ENCODE data around the gene GTF3C2. TPM values are rescaled to one million over a fixed set of nuclear protein-coding genes. Genes with fewer than 3 reads are reported as not detected.

GTF3C2 gene
- total RNA-seq, 2 experiments from 2014 or later, result 57.6 to 63.6 TPM

DNA sequence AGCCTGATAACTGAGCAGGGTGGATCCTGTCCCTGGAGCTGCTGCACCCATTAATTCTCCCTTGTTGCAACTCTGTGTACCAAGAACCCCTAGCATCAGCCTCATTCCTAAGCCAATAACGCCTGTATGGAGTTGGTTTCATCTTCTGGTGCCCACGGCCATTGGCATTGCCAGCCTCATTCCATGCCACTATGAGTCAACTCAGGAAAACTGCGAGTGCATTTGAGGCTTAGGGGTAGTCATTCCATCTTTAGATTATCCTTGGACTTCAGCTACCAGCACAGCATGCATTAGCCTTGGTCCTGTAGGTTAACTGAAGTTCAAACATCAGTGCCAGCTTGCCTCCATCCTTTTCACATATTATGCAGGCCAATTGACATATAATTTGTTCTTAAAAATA, 75.7 kb downstream of the GTF3C2 start:
- ChIA-PET POLR2A (interaction anchor here (0.8 to 2.2 kb wide), 2 partner anchors 12 to 31 kb away, joined by 3 to 6 read pairs; no protein-coding TSS in a partner anchor), CTCF (interaction anchor here (1.6 to 7.4 kb wide), 20 partner anchors 10 to 321 kb away, joined by 5 to 122 read pairs (median 15); partner anchors contain the start of genes ABHD1 and MPV17)
- peaks cover 8% of the 10 kb centered on the region for H3K27me3 Mint-ChIP-seq
- H3K4me1 Mint-ChIP-seq (ENCODE audit: low read depth), result peaks cover 6% of the 10 kb centered on the region
- ATAC-seq, result no peak
- H3K36me3 Mint-ChIP-seq (ENCODE audit: low read depth), result no peaks in the 10 kb centered on the region
- no peak overlapping the region for H3K27ac Mint-ChIP-seq
- DNase-seq, result no peak
- no peak overlapping the region for H3K4me3 Mint-ChIP-seq
- TF ChIP-seq, protein P1, sequence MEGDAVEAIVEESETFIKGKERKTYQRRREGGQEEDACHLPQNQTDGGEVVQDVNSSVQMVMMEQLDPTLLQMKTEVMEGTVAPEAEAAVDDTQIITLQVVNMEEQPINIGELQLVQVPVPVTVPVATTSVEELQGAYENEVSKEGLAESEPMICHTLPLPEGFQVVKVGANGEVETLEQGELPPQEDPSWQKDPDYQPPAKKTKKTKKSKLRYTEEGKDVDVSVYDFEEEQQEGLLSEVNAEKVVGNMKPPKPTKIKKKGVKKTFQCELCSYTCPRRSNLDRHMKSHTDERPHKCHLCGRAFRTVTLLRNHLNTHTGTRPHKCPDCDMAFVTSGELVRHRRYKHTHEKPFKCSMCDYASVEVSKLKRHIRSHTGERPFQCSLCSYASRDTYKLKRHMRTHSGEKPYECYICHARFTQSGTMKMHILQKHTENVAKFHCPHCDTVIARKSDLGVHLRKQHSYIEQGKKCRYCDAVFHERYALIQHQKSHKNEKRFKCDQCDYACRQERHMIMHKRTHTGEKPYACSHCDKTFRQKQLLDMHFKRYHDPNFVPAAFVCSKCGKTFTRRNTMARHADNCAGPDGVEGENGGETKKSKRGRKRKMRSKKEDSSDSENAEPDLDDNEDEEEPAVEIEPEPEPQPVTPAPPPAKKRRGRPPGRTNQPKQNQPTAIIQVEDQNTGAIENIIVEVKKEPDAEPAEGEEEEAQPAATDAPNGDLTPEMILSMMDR (IDR thresholded peaks at IDR 0.05), result no peak
- no peaks in the 10 kb centered on the region for H3K9me3 Mint-ChIP-seq
- intact Hi-C loops (cut with micrococcal nuclease), result loop anchor here (2.0 to 5.0 kb wide), 3 partner anchors 32 to 319 kb away; no protein-coding TSS in a partner anchor

DNA sequence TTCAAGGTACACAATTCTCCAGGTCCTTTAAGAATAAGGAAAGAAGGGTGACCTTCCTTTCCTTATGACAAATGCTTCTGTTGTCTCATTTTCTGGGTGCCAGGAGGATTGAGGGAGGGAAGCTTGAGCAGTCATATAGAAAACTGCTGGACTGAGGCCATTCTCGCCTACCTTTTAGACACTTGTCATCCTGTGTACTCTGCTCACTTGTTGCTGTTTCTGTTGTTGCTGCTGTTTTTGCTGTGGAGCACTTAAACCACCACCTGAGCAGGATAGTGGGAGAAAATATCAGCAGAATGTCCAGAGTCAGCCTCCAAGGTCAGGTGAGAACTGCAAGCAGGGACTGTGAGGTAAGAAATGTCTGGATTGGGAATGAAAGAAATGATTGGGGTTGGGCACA, 78.6 kb downstream of the GTF3C2 start:
- TF ChIP-seq, protein P1 (IDR thresholded peaks at IDR 0.05), result no peak
- no peak for ATAC-seq
- ChIA-PET CTCF (interaction anchor here (6.0 to 7.4 kb wide), 3 partner anchors 12 to 27 kb away, joined by 76 to 122 read pairs (median 100); no protein-coding TSS in a partner anchor), POLR2A (no interaction called here)
- no peak for DNase-seq
- H3K27me3 Mint-ChIP-seq, result peaks cover 8% of the 10 kb centered on the region
- peaks cover 6% of the 10 kb centered on the region for H3K4me1 Mint-ChIP-seq (ENCODE audit: low read depth)
- H3K9me3 Mint-ChIP-seq, result no peaks in the 10 kb centered on the region
- H3K4me3 Mint-ChIP-seq, result no peak overlapping the region
- H3K27ac Mint-ChIP-seq, result no peak overlapping the region
- no peaks in the 10 kb centered on the region for H3K36me3 Mint-ChIP-seq (ENCODE audit: low read depth)
- intact Hi-C loops (cut with micrococcal nuclease), result no loop called here

Other genes with a start within 250 kb of the GTF3C2 start
- 1 to 10 TPM; 3.7 to 4.3 TPM for gene CGREF1, start 237.6 kb downstream of the GTF3C2 start, total RNA-seq
- under 1 TPM; 0.36 to 0.50 TPM for gene ABHD1, start 232.9 kb downstream of the GTF3C2 start, total RNA-seq
- 10 to 100 TPM; 60.5 to 63.2 TPM for gene PREB, start 222.1 kb downstream of the GTF3C2 start, total RNA-seq
- not detected for gene PRR30, start 217.4 kb downstream of the GTF3C2 start, total RNA-seq
- not detected for gene TCF23, start 207.8 kb downstream of the GTF3C2 start, total RNA-seq
- 10 to 100 TPM; 62.6 to 65.2 TPM for gene ATRAID, start 144.7 kb downstream of the GTF3C2 start, total RNA-seq
- gene SLC5A6, start 144.5 kb downstream of the GTF3C2 start, total RNA-seq, result 10 to 100 TPM; 34.9 to 37.7 TPM
- gene CAD, start 139.4 kb downstream of the GTF3C2 start, total RNA-seq, result 100 to 1,000 TPM; 125 to 127 TPM
- gene SLC30A3, start 93.7 kb downstream of the GTF3C2 start, total RNA-seq, result under 1 TPM; 0.32 to 0.43 TPM
- gene DNAJC5G, start 81.3 kb downstream of the GTF3C2 start, total RNA-seq, result not detected
- gene TRIM54, start 74.3 kb downstream of the GTF3C2 start, total RNA-seq, result under 1 TPM; 0.16 to 0.23 TPM
- gene UCN, start 48.3 kb downstream of the GTF3C2 start, total RNA-seq, result 1 to 10 TPM; 2.5 to 2.7 TPM
- 10 to 100 TPM; 72.3 to 85.1 TPM for gene MPV17, start 33.7 kb downstream of the GTF3C2 start, total RNA-seq
- 10 to 100 TPM; 29.2 to 30.4 TPM for gene EIF2B4, start 13.6 kb upstream of the GTF3C2 start, total RNA-seq
- 10 to 100 TPM; 74.5 to 82.3 TPM for gene SNX17, start 13.9 kb upstream of the GTF3C2 start, total RNA-seq
- gene ZNF513, start 24.0 kb upstream of the GTF3C2 start, total RNA-seq, result 1 to 10 TPM; 6.8 to 7.2 TPM
- 100 to 1,000 TPM; 138 to 142 TPM for gene PPM1G, start 52.8 kb upstream of the GTF3C2 start, total RNA-seq
- gene NRBP1, start 71.9 kb upstream of the GTF3C2 start, total RNA-seq, result 10 to 100 TPM; 60.5 to 62.1 TPM
- 1 to 10 TPM; 4.2 to 4.3 TPM for gene KRTCAP3, start 85.6 kb upstream of the GTF3C2 start, total RNA-seq
- 10 to 100 TPM; 12.1 to 13.2 TPM for gene IFT172, start 133.0 kb upstream of the GTF3C2 start, total RNA-seq
- not detected for gene FNDC4, start 138.4 kb upstream of the GTF3C2 start, total RNA-seq
- gene GCKR, start 140.1 kb upstream of the GTF3C2 start, total RNA-seq, result not detected
- 10 to 100 TPM; 29.2 to 31.5 TPM for gene ZNF512, start 226.3 kb upstream of the GTF3C2 start, total RNA-seq